CD1c-positive myeloid dendritic cell (primary cell): Measurements from ENCODE around the gene IMMP2L.
"Not testable (repeated sequence)": the region's sequence is repeated elsewhere in the genome, so short reads cannot be mapped to it uniquely, and the experiment has no call there.

Source experiments
- DNase-seq: peaks from one replicate; pipeline ENCODE4 v3.0.0-alpha.2; 2016; ENCODE audit errors: extremely low spot score

Gene IMMP2L

GRCh38 chr7:111460695-111461094 is 101.6 kb downstream of the IMMP2L start:
- no peak for DNase-seq

GRCh38 chr7:111459757-111460280 is 102.5 kb downstream of the IMMP2L start:
- no peak for DNase-seq

- DNase-seq = no peak
Measured at GRCh38 chr7:111459065-111459756, 103.1 kb downstream of the IMMP2L start.

GRCh38 chr7:111450705-111451104 is 111.6 kb downstream of the IMMP2L start:
- not testable (repeated sequence) for DNase-seq

GRCh38 chr7:111447502-111447901 is 114.8 kb downstream of the IMMP2L start:
- DNase-seq = not testable (repeated sequence)

- DNase-seq = no peak
Measured at GRCh38 chr7:111439977-111440376, 122.3 kb downstream of the IMMP2L start.

- no peak for DNase-seq
Measured at GRCh38 chr7:111438369-111439289, 123.7 kb downstream of the IMMP2L start.

GRCh38 chr7:111437736-111438135 is 124.6 kb downstream of the IMMP2L start:
- DNase-seq = no peak

- DNase-seq = no peak
Measured at GRCh38 chr7:111436608-111437007, 125.7 kb downstream of the IMMP2L start.

GRCh38 chr7:111433426-111433825 is 128.9 kb downstream of the IMMP2L start:
- no peak for DNase-seq

- DNase-seq = no peak
Measured at GRCh38 chr7:111429781-111430180, 132.5 kb downstream of the IMMP2L start.

- no peak for DNase-seq
Measured at GRCh38 chr7:111424768-111425167, 137.5 kb downstream of the IMMP2L start.

GRCh38 chr7:111414374-111414773 is 147.9 kb downstream of the IMMP2L start:
- DNase-seq = no peak

GRCh38 chr7:111413739-111414138 is 148.6 kb downstream of the IMMP2L start:
- DNase-seq = no peak

- no peak for DNase-seq
Measured at GRCh38 chr7:111410899-111411298, 151.4 kb downstream of the IMMP2L start.

- DNase-seq = no peak
Measured at GRCh38 chr7:111409714-111410422, 152.4 kb downstream of the IMMP2L start.

- DNase-seq = no peak
Measured at GRCh38 chr7:111408724-111409123, 153.6 kb downstream of the IMMP2L start.

- no peak for DNase-seq
Measured at GRCh38 chr7:111407258-111407657, 155.0 kb downstream of the IMMP2L start.

GRCh38 chr7:111405621-111406020 is 156.7 kb downstream of the IMMP2L start:
- DNase-seq = no peak

GRCh38 chr7:111401516-111401915 is 160.8 kb downstream of the IMMP2L start:
- DNase-seq = no peak

GRCh38 chr7:111400088-111400487 is 162.2 kb downstream of the IMMP2L start:
- no peak for DNase-seq

- no peak for DNase-seq
Measured at GRCh38 chr7:111394891-111395290, 167.4 kb downstream of the IMMP2L start.
